ENCODE measurements around the gene ZFHX3.
"Not testable (repeated sequence)": the region's sequence is repeated elsewhere in the genome, so short reads cannot be mapped to it uniquely, and the experiment has no call there.

Gene ZFHX3

DNA sequence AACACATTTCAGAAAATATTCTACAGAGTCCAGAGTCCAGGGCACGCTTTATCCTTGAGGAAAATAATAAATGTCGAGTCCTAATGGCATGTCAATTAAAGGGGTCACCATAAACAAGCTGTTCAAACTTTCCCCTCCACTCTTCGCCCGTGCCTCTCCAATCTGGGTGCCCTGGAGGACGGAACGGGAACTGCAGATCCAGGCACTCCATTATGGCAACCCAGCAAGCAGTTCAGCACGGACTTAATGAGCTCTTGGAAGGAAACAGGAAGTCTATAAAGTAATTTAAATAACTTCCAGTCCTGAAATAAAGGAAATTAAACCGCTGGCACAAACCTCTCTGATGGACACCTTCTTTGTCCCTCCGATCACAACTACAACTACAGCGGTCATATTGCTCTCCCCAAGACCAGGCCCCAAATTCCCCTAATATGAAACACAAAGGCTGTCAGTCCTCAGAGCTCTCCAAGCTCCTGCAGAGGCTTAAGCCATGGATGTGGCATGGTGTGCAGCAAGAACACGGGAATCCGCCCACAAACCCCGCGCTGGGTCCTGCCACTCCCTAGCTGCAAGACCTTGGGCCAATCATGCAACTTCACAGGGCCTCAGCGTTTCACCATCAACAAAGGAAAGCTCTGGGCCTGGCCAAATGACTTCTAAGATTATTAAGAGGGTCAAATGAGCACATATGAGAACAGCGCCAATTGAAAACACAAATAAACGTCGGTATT, 52.6 kb downstream of the ZFHX3 start:
- DNase-seq, result no peak

DNA sequence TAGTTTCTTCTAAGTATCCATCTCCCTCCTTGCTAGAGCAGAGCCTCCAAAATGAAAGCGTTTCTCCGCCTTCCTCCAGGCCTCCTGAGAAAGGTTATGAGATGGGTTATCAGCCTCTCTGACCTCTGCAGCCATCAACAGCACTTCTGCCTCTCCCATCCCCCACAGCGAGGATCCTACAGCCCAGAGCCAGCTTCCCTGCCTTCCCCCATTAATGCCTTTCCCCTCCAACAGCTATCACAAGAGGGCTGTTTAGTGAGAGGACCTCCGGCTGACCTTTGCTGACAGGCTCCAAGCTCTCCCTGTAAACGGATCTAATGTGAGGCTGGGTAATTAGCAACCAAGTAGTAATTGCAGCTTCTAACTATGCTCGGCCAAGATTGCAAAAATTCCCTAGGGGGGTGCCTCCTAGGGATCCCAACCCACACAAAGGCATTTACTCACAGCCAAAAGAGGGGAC, 55.8 kb downstream of the ZFHX3 start:
- no peak for DNase-seq

DNA sequence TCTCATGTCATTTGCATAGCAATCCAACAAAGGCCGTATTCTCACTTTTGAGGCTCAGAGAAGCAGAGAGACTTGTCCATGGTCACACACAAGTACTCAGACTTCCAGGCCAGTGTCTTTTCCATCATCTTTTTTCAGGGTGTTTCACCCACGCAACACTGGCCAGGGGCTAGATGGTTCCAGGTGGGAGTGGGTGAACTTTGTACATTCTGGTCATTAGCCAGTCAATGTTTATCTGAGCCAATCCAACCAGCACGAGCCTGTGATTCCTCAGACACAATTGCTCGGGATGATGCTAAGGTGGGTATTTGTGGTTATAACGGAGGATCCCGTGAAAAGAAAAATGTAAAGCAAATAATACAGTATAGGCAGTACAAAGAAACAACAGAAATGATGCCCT, 56.3 kb downstream of the ZFHX3 start:
- no peak for DNase-seq

DNA sequence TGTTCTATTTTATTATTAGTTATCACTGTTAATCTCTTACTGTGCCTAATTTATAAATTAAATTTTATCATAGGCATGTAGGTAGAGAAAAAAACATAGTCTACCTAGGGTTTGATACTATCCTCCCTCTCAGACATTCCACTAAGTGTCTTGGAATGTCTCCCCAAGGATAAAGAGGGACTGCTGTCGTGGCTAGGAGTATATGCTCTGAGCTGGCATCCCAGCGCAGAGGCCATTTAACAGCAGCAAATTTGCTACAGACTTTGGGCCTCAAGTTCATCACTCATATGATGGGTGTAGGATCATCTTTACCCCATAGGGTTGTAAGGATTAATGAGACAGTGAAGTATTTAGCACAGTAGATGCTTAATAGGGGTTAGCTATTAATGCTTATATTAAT, 56.7 kb downstream of the ZFHX3 start:
- no peak for DNase-seq

DNA sequence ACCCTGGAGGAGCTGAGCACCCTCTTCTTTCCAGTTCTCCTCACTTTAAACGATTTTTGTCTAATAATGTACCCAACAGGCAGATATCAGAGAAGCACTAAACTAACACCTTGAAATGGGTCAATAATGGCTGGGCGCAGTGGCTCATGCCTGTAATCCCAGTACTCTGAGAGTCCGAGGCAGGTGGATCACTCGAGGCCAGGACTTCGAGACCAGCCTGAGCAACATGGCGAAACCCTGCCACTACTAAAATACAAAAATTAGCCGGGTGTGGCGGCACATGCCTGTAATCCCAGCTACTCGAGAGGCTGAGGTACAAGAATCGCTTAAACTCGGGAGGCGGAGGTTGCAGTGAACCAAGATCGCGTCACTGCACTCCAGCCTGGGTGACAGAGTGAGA, 57.4 kb downstream of the ZFHX3 start:
- DNase-seq, result no peak

DNA sequence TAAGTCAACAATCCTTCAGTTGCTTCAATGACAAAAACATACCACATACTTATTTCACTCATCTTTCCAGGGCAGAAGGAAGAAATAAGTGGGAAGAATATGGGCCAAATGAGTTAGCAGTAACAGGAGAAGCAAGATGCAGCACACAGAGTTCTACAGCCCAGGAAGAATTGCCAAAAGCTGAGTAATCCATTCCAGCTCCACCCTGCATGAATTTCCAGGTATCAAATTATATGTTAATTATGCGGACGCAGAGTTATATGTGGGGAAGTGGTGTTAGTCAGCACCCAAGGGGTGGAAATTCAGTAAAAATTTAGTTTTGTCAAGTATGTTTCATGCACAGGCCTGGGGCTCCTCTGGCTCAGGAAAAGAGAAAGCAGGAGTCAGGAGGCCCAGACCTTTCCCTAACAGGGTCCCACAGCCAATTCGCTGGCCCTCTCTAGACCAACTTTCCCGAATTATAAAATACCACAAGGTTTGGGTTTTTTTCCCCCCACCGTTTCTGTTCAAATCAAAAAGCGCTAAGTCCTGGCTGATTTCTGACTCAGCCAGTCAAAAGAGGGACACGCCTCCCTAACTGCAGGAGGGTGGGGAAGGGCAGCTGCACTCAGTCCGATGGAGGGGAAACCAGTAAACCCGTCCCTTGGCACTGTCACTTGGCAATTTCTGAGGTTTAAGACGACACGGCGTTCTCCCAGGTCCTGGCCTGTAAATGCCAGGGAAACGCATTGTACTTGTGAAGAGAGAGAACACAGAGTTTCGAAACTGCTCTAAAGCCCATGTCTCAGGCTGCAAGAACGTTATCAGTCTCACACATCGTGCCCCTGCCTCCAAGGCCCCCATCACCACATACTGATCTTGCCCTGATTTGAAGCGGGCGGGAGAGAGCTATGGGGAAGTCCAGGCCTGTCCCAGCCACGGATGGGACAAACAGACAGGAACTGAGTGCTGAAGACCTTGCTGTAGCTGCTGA, 58.1 kb downstream of the ZFHX3 start:
- DNase-seq, result no peak

DNA sequence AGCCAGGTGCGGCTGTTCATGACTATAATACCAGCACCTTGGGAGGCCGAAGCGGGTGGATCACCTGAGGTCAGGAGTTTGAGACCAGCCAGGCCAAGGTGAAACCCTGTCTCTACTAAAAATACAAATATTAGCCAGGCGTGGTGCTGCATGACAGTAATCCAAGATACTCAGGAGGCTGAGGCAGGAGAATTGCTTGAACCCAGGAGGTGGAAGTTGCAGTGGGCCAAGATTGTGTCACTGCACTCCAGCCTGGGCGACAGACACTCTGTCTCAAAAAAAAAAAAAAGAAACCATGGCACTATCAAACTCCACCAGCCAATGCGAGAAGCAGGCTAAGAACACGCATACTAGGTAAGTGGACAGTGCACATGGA, 58.7 kb downstream of the ZFHX3 start:
- DNase-seq, result not testable (repeated sequence)

DNA sequence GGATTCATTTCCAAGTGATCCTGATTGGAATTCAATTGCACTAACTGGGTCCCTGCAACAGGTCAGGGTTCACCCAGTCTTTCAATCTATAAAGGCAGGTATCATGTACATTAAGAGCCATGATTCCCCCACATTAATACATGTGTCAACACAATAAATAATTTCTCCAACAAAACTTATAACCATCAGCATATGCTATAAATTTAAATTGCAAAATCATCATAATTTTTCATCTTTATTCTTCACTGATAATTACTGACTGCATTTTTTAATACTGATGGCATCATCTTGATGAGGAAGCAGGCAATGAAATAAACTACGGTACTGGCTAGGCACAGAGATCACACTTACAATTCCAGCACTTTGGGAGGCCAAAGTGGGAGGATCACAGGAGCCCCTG, 59.4 kb downstream of the ZFHX3 start:
- no peak for DNase-seq

DNA sequence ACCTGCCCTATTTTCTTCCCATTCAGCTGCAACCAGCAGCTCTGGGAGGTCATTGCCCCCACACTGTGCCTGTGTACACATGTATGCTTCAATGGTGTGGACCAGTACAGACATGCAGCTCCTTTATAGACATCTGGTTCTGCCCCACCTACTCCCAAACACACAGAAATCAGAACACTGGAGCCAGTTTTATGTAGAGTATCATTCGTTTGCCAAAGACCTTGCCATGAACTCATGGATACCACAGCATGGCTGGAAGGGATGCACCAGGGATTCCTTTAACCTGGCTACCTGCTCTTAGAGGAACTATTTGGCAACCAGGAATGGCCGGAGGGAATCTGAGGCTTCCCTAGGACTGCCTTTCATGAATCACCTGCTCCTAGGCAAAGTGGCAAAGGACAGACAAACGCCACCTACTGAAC, 60.4 kb downstream of the ZFHX3 start:
- no peak for DNase-seq

DNA sequence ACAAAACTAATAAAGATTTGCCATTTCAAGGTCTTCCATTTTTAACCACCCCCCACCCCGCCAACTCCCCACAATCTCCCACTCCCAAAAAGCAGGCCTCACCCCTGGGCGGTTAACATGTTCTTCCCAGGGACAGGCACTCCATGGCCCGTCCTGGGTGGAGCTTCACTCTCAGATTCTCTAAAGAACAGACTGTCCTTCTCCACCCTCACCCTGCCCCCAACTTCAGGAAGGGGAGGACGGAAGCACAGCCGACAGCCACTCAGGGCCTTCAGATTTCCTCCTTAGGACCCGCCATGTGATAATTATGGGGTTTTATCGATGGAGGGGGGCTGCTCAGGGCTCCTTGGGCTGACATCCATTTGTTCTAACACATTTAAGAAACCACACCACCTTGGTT, 61.9 kb downstream of the ZFHX3 start:
- DNase-seq, result no peak

DNA sequence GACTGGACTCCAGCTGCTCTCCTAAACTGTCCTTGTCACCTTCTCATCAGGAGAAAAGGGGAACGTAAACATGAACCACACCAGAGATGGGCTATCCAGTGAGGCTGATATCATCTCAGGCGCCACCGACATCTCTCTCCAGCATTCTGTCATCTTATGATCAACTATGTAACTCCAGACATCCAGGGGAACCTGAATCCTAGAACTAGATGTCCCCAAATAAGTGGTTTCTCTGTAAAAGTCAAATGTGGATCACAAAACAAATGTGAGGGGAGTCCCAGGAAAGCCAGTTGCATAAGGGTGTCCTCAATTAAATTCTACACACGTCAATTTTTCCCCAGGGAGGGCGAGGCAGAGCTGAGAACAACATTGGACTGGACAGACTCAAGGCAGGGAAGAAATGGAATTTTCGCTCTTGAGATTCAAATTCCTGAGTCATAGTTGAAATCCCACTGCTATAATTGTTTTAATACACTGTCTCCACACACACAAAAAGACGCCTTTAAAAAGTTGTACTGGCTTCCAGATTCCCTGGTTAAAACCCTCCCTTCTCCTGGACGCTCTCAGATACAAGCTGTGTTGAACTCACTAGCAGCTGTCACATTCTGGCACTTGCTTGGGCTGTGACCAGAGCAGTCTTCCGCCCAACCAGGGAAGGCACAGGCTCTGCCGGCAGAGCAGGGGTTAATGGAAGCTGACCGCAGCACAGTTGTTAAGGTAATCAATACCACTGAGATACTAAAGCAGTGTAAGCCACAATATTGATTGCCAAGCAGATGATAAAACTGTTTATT, 62.6 kb downstream of the ZFHX3 start:
- no peak for DNase-seq

DNA sequence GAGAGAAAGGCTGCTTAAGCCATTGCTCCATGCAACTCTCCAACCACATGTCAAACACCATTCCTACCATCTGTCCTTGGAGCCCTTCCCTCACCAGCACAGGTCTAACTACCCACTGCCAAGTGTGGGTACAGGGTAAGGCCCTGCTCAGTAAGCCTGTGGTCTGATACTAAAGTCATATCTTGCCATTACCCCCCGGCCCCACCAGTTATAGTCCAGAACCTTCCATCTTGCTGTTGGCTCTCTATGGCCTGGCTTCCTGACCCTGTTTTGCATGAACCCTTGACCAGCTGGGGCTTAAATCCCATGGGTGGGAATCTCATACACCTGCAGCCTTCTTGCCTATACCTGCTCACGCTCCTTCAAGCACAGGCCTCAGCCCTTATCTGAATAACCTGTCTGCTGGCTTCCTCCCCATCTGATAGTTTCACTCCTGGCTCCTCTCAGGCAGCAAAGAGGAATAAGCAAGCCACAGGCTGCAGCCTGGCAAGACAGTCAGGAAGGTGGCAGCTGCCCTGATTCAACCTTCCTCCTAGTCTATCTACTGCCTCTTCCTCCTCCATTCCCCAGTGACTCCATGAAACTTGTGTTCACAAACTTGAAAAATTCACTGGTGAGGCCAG, 64.1 kb downstream of the ZFHX3 start:
- no peak for DNase-seq

DNA sequence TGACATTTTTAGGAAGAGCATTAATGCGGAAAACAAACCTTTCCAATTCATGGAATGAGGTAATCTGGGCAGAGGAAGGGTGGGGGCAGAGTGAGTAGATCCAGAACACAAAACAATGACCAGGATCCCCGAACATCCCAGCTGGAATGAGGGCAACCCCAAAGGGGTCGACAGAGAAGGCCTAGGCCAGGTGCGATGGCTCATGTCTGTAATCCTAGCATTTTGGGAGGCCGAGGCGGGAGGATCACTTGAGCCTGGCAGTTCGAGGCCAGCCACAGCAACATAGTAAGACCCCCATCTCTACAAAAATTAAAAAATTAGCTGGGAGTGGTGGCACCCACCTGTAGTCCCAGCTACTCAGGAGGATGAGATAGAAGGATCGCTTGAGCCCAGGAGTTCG, 64.7 kb downstream of the ZFHX3 start:
- DNase-seq, result no peak

DNA sequence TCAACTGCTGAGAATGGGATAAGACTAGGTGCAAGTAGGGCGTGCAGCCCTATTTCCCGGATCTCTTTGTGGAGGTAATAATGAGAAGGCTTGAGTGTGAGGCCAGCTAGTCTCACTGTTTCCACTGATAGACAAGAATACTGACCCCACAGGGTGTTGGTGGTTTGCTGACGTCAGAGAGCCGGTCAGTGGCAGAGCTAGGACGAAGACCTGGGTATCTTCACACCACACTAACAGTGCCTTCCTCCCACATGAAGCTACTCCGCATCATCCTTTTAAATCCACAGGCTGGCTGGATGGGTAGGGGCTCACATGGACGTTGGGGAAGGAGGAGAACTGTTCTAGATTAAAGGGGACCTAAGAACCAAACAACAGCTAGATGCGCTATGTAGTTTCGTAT, 68.0 kb downstream of the ZFHX3 start:
- no peak for DNase-seq

DNA sequence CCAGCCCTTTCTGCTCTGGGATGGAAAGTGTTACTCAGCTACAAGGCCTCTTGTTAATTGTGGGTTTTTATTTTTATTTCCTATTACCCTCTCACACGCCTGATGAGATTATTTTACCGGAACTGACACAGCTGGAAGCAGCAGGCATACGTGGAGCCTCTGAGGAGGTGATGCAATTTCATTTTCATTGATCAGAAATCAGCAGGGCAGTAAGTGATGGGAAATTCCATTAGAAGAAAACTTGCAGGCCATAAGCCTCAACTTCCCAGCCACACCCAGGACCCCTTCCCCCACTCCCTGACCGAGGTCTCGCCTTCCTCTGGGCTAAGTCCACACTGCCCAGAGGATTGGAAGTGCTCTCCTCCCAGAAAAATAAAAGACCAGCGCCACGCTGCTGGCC, 69.7 kb downstream of the ZFHX3 start:
- no peak for DNase-seq

DNA sequence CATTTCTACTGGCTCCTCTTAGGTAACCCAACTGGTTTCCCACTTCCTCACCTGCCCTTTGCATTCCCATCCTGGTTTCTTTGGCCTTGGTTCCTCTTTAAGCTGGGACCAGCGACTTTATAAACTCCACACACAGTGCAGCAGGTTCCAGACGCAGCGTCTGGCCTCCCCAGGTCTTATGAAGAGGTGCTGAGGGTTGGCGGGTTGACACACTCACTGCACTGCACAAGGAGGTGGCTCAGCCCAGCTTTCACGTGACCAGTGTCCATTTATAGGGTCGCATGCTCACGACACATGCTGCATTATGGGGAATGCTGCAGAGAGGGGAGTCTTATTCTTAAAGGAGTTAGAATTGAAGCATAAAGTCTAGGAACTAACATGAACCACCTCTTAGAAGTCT, 70.8 kb downstream of the ZFHX3 start:
- DNase-seq, result no peak

DNA sequence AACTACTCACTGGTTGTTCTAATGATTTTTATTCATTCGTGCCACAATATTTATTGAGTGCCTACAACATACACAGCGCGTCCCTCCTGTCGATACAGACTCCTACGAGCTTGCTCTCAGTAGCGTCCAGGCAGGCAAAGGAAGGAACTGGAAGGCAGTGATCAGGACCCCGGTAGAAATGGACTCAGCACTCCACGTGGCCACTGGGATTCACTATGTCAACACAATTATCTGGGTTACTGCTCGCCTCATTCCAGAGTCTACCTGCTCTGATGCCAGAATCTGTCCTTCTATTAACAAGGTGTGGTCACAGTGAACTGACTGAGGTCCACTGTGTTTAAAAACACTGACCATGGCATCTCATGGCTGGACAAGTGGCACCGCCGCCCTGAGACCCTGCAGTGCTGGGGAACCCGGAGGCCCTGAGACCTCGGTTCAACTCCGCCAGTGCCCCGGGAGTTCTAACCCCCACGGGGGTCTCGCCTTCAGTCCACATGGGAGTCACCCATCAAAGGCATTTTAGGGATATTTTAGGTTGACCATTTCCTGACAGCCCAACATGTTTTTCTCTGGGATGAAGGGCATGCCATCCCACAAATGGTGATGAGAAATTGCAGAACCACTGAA, 71.4 kb downstream of the ZFHX3 start:
- DNase-seq, result no peak

DNA sequence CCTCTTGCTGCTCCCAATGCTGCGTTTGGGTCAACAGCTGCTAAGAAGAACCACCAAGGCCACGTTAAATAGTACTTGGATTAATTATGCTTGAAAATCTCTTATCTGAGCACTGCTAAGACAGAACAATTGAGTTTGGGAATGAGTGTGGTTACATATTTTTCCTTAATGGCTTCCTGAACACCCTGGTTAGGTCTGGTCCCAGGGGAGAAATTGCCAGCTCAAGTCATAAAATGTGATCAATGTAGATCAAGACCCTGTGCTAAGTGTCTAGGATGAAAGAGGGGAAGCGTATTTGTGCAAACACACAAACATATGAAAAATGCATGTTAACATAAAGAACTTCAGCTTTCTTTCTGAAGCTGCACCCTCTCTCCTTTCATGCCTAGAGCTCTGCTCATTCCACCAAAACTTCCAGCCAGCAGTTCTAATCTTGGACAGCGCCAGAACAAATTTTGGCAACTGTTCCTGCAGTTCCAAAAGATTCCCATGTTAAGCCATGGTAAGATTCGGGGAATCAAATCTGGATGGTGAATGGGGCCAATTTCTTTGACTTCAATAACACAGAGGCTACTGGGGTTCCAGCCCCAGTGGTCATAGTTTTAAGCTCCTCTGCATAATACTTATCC, 72.0 kb downstream of the ZFHX3 start:
- DNase-seq, result no peak

DNA sequence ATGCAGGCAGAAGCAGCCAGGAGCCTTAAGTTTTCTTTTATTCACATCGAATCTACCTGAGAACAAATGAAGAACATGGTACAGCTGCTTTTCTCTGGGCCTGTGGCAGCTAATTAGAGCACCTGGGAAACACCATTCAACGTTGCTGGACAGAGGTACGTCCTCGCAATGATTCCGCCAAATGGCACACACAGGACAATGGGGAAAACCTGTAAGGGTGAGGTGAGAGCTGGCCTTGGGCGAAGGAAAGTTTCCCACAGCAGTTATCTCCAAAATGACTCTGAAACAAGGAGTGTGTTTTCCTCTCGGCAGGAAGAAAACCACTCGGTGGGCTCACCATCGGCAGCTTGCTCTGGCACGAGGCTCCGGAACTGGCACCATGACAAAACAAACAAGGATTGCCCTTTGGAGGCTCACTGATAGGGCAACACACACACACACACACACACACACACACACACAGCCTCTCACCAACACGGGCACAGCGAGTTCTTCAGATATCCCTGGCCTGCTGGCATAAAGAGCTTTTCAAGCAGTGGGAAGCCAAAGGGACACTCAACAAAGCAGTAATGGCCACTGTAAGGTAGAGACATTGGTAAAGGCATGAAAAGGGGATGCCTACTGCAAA, 73.7 kb downstream of the ZFHX3 start:
- peak; percentile 49 to 69 for DNase-seq

DNA sequence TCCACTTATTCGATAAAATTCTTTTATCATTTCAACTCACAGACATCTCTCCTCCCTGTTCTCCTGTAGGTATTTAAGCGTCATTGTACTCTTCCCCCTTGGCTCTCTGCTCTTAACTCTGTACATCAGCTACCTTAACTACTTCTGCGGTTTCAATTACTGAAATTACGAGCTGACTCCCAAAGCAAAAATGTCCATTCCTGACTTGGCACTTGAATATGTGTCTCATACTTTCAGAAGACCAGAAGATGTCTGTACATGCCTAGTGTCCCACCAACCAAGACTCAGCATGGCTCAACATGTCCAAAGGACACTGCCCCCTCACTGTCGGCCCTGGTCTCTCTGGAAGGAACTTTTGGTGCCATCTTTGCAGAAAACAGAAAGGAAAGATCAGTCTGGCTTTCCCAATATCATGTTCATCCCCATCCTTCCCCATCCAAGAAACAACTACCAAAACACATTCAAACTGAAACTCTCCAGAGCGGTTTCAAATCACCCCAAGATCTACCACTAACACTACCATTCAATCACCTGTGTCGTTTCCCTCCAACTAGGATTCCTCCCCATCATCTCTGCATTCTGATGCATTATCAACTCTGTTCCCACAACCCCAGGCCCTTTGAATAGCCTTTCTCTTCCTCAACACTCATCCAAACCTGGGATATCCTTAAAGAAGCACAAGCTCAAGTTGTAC, 74.9 kb downstream of the ZFHX3 start:
- DNase-seq, result no peak

DNA sequence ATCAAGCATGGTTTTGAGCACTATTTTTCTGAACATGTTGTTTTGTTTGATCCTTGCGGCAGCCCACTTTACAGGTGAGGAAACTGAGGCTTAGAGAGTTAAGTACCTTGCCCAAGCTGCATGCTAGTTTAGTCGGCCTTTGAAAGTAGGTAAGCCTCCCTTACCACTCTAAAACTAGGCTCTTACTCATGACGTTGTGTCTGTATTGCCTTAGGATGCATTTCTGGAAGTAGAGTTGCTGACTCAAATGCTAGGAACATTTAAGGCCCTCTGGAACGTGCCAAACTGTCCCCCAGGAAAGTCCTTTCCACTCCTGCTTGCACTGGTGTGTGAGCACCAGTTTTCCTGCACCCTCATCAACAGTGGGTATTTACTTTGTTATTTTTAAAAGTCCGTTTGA, 76.6 kb downstream of the ZFHX3 start:
- no peak for DNase-seq
